GM06990 (cell line): Measurements from ENCODE around the gene NOX1.

Source experiments
- DNase-seq: peaks from one replicate; pipeline ENCODE4 v3.0.0-alpha.2; 2011; ENCODE audit not compliant: insufficient read length; ENCODE audit errors: extremely low read depth
- H3K27me3 ChIP-seq: replicated peaks from 2 replicates; pipeline ENCODE4 v1.6.0; 2011; ENCODE audit warnings: low read length; ENCODE audit not compliant: control insufficient read depth, insufficient read depth
- H3K36me3 ChIP-seq: 2 replicates; pipeline ENCODE4 v1.5.1; 2011; ENCODE audit warnings: low read length; ENCODE audit not compliant: control insufficient read depth, insufficient read depth
- H3K4me3 ChIP-seq: replicated peaks from 2 replicates; pipeline ENCODE4 v1.5.1; 2011; ENCODE audit warnings: low read depth, mild to moderate bottlenecking, control low read depth, low read length
- TF ChIP-seq, protein P1 (sequence below): IDR thresholded peaks from 2 replicates; pipeline ENCODE4 v1.5.1; 2011; ENCODE audit warnings: low read length, control low read depth, mild to moderate bottlenecking, inconsistent platforms; ENCODE audit not compliant: insufficient read depth, poor library complexity, severe bottlenecking

Gene NOX1

DNA sequence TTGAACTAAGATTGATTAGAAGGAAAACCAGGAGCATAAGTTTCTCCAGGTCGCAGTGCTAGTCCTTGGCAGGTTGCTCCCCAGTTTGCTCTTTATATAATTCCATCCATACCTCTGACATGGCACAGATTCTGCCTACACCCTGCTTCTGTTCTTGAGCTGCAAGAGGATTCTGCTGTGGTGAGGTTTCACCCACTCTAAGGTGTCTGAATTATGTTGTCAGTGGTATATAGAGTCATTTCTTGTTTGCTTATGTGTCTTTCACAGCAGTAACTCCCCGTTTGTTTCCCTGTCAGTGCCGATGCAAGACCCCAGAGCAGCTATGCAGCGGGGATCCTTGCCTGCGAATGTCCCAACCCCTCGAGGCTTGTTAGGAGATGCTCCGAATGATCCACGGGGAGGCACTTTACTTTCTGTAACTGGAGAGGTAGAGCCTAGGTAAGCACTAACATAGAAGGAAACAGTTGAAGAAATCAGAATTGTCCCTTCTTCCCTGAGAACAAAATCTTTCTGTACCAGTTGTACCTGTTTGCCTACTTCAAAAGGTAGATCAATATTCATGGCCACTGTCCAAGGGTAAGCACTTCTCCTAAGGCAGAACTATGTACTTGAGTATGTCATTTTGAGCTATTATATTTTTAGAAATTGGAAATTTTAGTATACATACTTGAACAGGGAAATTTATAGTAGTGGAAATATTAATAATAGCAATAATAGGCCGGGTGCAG lies 42.8 kb downstream of the NOX1 start:
- no peaks in the 10 kb centered on the region for H3K27me3 ChIP-seq
- H3K36me3 ChIP-seq, result no peaks in the 10 kb centered on the region; the same call in 1 of the 2 replicates
- TF ChIP-seq, protein P1, sequence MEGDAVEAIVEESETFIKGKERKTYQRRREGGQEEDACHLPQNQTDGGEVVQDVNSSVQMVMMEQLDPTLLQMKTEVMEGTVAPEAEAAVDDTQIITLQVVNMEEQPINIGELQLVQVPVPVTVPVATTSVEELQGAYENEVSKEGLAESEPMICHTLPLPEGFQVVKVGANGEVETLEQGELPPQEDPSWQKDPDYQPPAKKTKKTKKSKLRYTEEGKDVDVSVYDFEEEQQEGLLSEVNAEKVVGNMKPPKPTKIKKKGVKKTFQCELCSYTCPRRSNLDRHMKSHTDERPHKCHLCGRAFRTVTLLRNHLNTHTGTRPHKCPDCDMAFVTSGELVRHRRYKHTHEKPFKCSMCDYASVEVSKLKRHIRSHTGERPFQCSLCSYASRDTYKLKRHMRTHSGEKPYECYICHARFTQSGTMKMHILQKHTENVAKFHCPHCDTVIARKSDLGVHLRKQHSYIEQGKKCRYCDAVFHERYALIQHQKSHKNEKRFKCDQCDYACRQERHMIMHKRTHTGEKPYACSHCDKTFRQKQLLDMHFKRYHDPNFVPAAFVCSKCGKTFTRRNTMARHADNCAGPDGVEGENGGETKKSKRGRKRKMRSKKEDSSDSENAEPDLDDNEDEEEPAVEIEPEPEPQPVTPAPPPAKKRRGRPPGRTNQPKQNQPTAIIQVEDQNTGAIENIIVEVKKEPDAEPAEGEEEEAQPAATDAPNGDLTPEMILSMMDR, result no peak
- no peak for DNase-seq
- H3K4me3 ChIP-seq, result no peak overlapping the region

DNA sequence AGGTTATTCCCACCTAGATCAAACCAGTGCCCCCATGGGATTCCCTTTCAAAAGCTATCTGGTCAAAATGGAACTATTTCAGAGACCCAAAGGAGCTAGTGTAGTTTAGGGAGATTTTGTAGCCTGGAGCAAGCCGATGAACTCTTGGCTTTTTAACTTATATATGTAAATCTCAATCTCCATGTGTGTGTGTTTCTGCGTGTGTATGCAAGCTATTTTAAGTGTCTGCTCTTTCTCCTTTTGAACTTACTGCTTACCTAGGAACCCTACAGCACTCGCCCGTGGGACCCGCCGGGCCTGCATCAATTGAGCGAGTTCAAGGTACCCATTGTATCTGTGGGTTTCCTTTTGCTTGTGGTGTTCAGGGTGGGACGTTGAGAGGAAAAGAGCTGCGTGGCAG lies 43.6 kb downstream of the NOX1 start:
- H3K36me3 ChIP-seq, result no peaks in the 10 kb centered on the region; the same call in 1 of the 2 replicates
- no peaks in the 10 kb centered on the region for H3K27me3 ChIP-seq
- TF ChIP-seq, protein P1, result no peak
- DNase-seq, result peak; percentile 24
- no peak overlapping the region; the same call in 1 of the 2 replicates for H3K4me3 ChIP-seq

DNA sequence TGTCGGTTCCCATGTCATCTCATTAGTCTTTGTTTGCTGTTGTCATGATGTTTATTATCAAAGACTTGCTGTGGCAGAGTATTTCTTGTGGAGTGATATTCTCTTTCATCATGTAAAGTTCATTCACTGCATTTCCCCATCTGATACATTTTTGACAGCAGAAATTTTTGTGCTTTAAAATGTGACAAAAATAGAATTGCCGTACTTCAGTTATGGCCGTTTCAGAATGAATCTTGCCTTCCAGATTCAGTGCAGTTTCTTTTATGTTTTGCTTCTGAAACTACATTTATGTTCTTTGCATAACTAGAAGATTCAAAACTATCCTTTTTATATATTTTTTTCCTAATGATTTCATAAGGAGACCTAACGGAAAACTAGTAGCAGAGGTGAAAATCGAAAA lies 44.0 kb downstream of the NOX1 start:
- DNase-seq, result peak; percentile 5
- Histone ChIP-seq H3K4me3 (peak overlapping the region; percentile 26), H3K27me3 (no peaks in the 10 kb centered on the region), H3K36me3 (no peaks in the 10 kb centered on the region; the same call in 1 of the 2 replicates)
- TF ChIP-seq, protein P1, result no peak

DNA sequence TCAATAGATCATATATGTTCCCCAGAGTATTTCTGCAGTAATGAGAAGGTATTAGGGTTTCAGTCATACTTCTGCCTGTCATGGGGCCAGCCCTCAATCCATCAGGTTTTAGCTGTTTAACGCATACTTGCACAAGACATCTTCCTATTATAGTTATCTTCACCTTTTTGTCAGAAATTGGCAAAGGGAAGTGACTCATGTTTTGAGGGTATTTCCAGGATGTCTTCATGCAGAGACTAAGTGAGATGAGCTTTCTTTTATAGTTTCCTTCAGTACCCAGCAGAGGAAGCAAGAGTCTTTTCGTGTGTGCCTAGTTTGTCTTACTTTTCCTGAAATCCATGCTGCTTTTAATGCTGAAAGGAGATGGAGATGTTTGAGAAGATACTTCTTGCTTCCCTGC lies 44.4 kb downstream of the NOX1 start:
- no peaks in the 10 kb centered on the region; the same call in 1 of the 2 replicates for H3K36me3 ChIP-seq
- H3K4me3 ChIP-seq, result peak overlapping the region; percentile 26
- DNase-seq, result peak; percentile 43
- H3K27me3 ChIP-seq, result no peaks in the 10 kb centered on the region
- TF ChIP-seq, protein P1, result no peak

DNA sequence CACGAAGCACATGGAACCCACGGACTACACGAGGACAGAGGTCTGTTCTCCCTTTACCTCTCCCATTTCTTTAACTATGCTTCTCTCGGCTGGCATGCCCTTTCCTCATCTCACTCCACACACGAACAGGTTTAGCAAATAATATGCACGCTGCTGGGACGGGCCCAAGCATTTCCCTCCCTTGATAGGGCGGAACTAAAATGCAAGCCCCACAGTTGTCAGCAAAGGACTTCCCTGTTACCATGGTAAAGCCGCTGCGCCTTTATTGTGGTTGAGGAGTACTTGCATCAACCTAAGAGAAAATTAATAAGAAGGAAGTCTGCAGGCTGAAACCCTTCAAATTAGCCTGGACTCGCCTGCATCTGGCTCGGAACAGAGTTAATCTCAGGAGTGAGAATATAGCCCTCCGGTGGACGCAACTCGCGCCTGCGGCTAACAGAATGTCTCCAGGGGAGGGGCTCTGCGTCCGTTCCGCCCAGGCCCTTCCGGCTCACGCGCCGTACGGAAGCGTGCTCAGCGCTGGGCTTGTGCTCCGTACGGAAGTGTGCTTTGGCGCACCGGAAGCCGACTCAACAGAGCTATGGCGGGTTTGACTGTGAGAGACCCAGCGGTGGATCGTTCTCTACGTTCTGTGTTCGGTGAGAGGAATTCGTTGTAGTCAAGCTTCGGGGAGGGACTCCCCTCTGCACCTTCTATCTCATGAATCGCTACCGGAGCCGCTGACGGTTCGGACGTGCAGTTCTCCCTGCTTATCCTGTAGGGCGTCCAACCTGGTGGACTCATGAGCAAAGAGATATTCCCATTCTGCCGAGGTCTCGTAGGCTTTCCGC lies 54.1 kb downstream of the NOX1 start, which contains the start of gene CSTF2:
Gene CSTF2, plus strand, starts transcription at position 555 of the 830 bp plus-strand sequence. Its CDS starts 26 bp downstream, at position 581.
- TF ChIP-seq, protein P1, result no peak
- Histone ChIP-seq H3K27me3 (no peaks in the 10 kb centered on the region), H3K4me3 (peak within 1 kb of the TSS; percentile 86), H3K36me3 (no peaks in the 10 kb centered on the region; the same call in none of the 2 replicates)
- DNase-seq, result peak; percentile 87
